ENCODE data around the gene ZNF140. TPM values are rescaled to one million over a fixed set of nuclear protein-coding genes. Genes with fewer than 3 reads are reported as not detected.

The ZNF140 gene
- total and polyA plus RNA-seq, 2 of the 4 experiments (the other 2 are of a cell fraction) = 8.3 to 25.8 TPM

- no peak overlapping the region for H3K14ac ChIP-seq (replicated peaks; ENCODE audit: low read depth, low read length)
- in situ Hi-C loops (cut with MboI; ENCODE audit: low sequenced_read_pairs) (no loop called here), dilution Hi-C loops (cut with HindIII; ENCODE audit: low sequenced_read_pairs, unreplicated experiment) (no loop called here), intact Hi-C loops (cut with micrococcal nuclease) (no loop called here)
- no peak overlapping the region for H3K4ac ChIP-seq (ENCODE audit: low read depth, low read length)
- no peak overlapping the region for H3K4me3 ChIP-seq (ENCODE audit: insufficient read depth, low read depth, low read length)
- H4K5ac ChIP-seq (ENCODE audit: low read depth, low read length) = no peak overlapping the region
- H3K4me1 ChIP-seq (ENCODE audit: control insufficient read depth, insufficient read depth, low read length) = no peaks in the 10 kb centered on the region
- no peak overlapping the region for H2AK9ac ChIP-seq (replicated peaks; ENCODE audit: low read depth, low read length, poor library complexity)
- no peaks in the 10 kb centered on the region for H3K79me1 ChIP-seq (ENCODE audit: low read depth in 1 of 2, low read length in 2 of 2)
- H2BK15ac ChIP-seq (ENCODE audit: low read depth, low read length) = no peak overlapping the region
- H3K27me3 ChIP-seq (ENCODE audit: control insufficient read depth, insufficient read depth, low read length) = no peaks in the 10 kb centered on the region
- no TSS peak for BruUV-seq (replicated peaks)
- no peak overlapping the region for H2AK5ac ChIP-seq (ENCODE audit: low read depth, low read length)
- WGBS, 2 experiments (ENCODE audit: extremely low coverage in 2 of 2, insufficient read length in 1 of 2) = 80% methylated on average over 1 of the region's 2 CpGs; no CpG with 5 or more reads in 1 of the 2 experiments
- no peak overlapping the region for H2BK120ac ChIP-seq (ENCODE audit: low read depth, low read length)
- H3K18ac ChIP-seq (ENCODE audit: low read depth, low read length) = no peak overlapping the region
- H4K91ac ChIP-seq (ENCODE audit: insufficient read depth, low read depth, low read length) = no peak overlapping the region
- DNase-seq = no peak
- peaks cover 31% of the 10 kb centered on the region for H3K9me3 ChIP-seq (ENCODE audit: control insufficient read depth, insufficient read depth, low read length)
- H3K56ac ChIP-seq (ENCODE audit: extremely low read depth, insufficient read depth, low read length) = no peak overlapping the region
- H3K9me1 ChIP-seq (ENCODE audit: insufficient read depth, low read length) = no peaks in the 10 kb centered on the region
- no peak overlapping the region for H3K4me2 ChIP-seq (ENCODE audit: low read depth, low read length)
- CTCF ChIA-PET = no interaction called here
- ATAC-seq (ENCODE audit: low read depth) = no peak
- no peak overlapping the region for H2BK5ac ChIP-seq (ENCODE audit: low read depth, low read length, poor library complexity, severe bottlenecking)
- H2AFZ ChIP-seq (replicated peaks; ENCODE audit: low read length, poor library complexity) = no peak overlapping the region
- H2BK20ac ChIP-seq (ENCODE audit: low read depth, low read length) = no peak overlapping the region
- POLR2A ChIA-PET (ENCODE audit: unreplicated experiment) = no interaction called here
- H3K27ac ChIP-seq (ENCODE audit: insufficient read depth, low read length) = no peak overlapping the region
- H3K36me3 ChIP-seq (ENCODE audit: control insufficient read depth, insufficient read depth, low read length) = peaks cover 24% of the 10 kb centered on the region
- H4K8ac ChIP-seq (ENCODE audit: low read depth in 2 of 2, low read length in 2 of 2) = no peak overlapping the region
- no peak overlapping the region for H3K9ac ChIP-seq (ENCODE audit: low read depth, low read length)
- TF ChIP-seq CEBPB (IDR thresholded peaks at IDR 0.05; ENCODE audit: low read depth, low read length) (no peak), POLR2A (IDR thresholded peaks at IDR 0.05; ENCODE audit: low read depth, low read length) (no peak), MXI1 (IDR thresholded peaks at IDR 0.05; ENCODE audit: borderline replicate concordance, low read depth, low read length) (no peak), ELK1 (IDR thresholded peaks at IDR 0.05; ENCODE audit: borderline replicate concordance, low read depth, low read length) (no peak), RCOR1 (IDR thresholded peaks at IDR 0.05; ENCODE audit: insufficient replicate concordance, low read length) (no peak), FOS (IDR thresholded peaks at IDR 0.05; ENCODE audit: low read depth, low read length) (no peak), RFX5 (IDR thresholded peaks at IDR 0.05; ENCODE audit: low read depth, low read length) (no peak), CHD1 (IDR thresholded peaks at IDR 0.05; ENCODE audit: low read depth, low read length) (no peak), BHLHE40 (IDR thresholded peaks at IDR 0.05; ENCODE audit: low read depth, low read length) (no peak), MAZ (IDR thresholded peaks at IDR 0.05; ENCODE audit: borderline replicate concordance, low read depth, low read length) (no peak), NFE2L2 (IDR thresholded peaks at IDR 0.05; ENCODE audit: low read depth, low read length) (no peak), MAFK (IDR thresholded peaks at IDR 0.05; ENCODE audit: low read depth, low read length) (no peak), CTCF (conservative IDR thresholded peaks at IDR 0.05; ENCODE audit: low read depth, low read length) (no peak), RAD21 (IDR thresholded peaks at IDR 0.05; ENCODE audit: low read length) (no peak), SMC3 (IDR thresholded peaks at IDR 0.05; ENCODE audit: low read depth, low read length) (no peak), USF2 (IDR thresholded peaks at IDR 0.05; ENCODE audit: low read depth, low read length) (no peak)
- no peak overlapping the region for H3K23ac ChIP-seq (ENCODE audit: low read depth, low read length)
- H4K20me1 ChIP-seq (ENCODE audit: insufficient read depth, low read length) = no peaks in the 10 kb centered on the region
Observed at GRCh38 chr12:133145981-133146380, 65.3 kb downstream of the ZNF140 start.
